Loucy (cell line): ENCODE data around the gene EXOC3L1.

Experiments used
- EZH2phosphoT487 ChIP-seq: fragments of 200-600 bp; IDR thresholded peaks from 2 replicates; pipeline ENCODE4 v1.6.1; 2018; ENCODE audit warnings: antibody characterized with exemption, mild to moderate bottlenecking, moderate library complexity, borderline replicate concordance
- TF ChIP-seq, protein P1 (sequence below): fragments of 200-600 bp; sonication (generic); conservative IDR thresholded peaks from 2 replicates; pipeline ENCODE4 v1.5.1; 2014; ENCODE audit warnings: mild to moderate bottlenecking, antibody characterized with exemption, low read length

DNA sequence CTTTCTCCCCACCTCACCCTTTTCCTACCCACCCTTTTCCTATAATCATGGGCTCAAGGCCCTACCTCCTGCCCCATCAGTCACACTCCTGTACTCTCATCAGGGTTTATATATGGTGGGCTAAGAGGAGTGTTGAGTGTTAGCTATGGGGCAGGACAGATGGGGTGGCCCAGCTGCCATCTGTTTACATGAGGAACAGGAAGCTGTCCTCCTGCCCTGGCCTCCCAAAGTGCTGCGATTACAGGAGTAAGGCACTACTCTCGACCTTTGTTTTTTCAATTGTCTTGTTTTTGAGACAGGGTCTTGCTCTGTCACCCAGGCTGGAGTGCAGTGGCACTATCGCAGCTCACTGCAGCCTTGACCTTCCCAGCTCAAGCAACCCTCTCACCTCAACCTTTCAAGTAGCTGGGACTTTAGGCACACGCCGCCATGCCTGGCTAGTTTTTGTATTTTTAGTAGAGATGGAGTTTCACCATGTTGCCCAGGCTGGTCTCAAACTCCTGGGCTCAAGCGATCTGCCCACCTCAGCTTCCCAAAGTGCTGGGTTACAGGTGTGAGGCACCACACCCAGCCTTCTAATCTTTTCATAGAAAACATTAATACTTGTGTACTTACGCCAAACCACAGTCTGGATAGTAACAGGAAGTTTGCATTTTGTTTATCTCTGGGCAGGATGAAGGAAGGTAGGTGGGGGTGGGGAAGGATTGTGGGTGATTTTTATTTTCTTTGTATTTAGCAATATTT is 31.9 kb downstream of the EXOC3L1 start:
- TF ChIP-seq, protein P1, sequence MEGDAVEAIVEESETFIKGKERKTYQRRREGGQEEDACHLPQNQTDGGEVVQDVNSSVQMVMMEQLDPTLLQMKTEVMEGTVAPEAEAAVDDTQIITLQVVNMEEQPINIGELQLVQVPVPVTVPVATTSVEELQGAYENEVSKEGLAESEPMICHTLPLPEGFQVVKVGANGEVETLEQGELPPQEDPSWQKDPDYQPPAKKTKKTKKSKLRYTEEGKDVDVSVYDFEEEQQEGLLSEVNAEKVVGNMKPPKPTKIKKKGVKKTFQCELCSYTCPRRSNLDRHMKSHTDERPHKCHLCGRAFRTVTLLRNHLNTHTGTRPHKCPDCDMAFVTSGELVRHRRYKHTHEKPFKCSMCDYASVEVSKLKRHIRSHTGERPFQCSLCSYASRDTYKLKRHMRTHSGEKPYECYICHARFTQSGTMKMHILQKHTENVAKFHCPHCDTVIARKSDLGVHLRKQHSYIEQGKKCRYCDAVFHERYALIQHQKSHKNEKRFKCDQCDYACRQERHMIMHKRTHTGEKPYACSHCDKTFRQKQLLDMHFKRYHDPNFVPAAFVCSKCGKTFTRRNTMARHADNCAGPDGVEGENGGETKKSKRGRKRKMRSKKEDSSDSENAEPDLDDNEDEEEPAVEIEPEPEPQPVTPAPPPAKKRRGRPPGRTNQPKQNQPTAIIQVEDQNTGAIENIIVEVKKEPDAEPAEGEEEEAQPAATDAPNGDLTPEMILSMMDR: no peak
- no peak for TF ChIP-seq EZH2phosphoT487
